Caco-2 (cell line): ENCODE measurements around the gene BTBD17. TPM values are rescaled to one million over a fixed set of nuclear protein-coding genes. Genes with fewer than 3 reads are reported as not detected.
A peak's percentile ranks its signal among the peaks of the same experiment; 100 is the strongest.

ENCODE experiments used
- Bru-seq: library from RNA; stranded (reverse); fragments of 400-500 nt; gene quantifications from one replicate; lab custom pipeline; 2021; lab: Mats Ljungman, UMichigan
- BruChase-seq, 2 experiments: library from RNA; stranded (reverse); fragments of 400-500 nt; gene quantifications; one replicate each; lab custom pipeline; 2021; lab: Mats Ljungman, UMichigan
- BruUV-seq: library from RNA; stranded (reverse); fragments of 400-500 nt; replicated peaks from 2 replicates; lab custom pipeline; 2021; lab: Mats Ljungman, UMichigan
- CTCF ChIA-PET: fragments of 300-600 bp; sonication (Branson Sonifier 250); formaldehyde crosslinking; loops from one replicate; lab custom pipeline; 2022; ENCODE audit warnings: antibody characterized with exemption; lab: Charles Lee
- POLR2A ChIA-PET: fragments of 300-600 bp; sonication (Branson Sonifier 250); formaldehyde crosslinking; loops from one replicate; lab custom pipeline; 2022; ENCODE audit warnings: antibody characterized with exemption; lab: Charles Lee
- DNase-seq, 2 experiments: peaks; one replicate each; pipeline versions ENCODE4 v3.0.0 to v3.0.0-alpha.2; 2020 to 2022
- H3K27me3 ChIP-seq: replicated peaks from 2 replicates; pipeline ENCODE4 v1.6.0; 2011; ENCODE audit warnings: low read length; ENCODE audit not compliant: control insufficient read depth, insufficient read depth
- H3K36me3 ChIP-seq: 2 replicates; pipeline ENCODE4 v1.5.1; 2011; ENCODE audit warnings: low read length; ENCODE audit not compliant: control insufficient read depth, insufficient read depth
- H3K4me1 ChIP-seq: fragments of 250-450 bp; sonication (Bioruptor Pico); 2 replicates; pipeline ENCODE4 v1.5.1; 2020; ENCODE audit warnings: mild to moderate bottlenecking
- H3K4me3 ChIP-seq: 2 replicates; pipeline ENCODE4 v1.5.1; 2011; ENCODE audit warnings: low read depth, mild to moderate bottlenecking, control low read depth, low read length
- H3K9me3 ChIP-seq: fragments of 250-450 bp; sonication (Bioruptor Pico); 2 replicates; pipeline ENCODE4 v1.5.1; 2020; ENCODE audit warnings: mild to moderate bottlenecking, moderate library complexity
- H3K27ac Mint-ChIP-seq: one replicate; pipeline ENCODE4 v1.8.0; 2022; ENCODE audit warnings: mixed read lengths; ENCODE audit not compliant: unreplicated experiment
- H3K27me3 Mint-ChIP-seq: one replicate; pipeline ENCODE4 v1.8.0; 2022; ENCODE audit warnings: mixed read lengths; ENCODE audit not compliant: insufficient read depth, unreplicated experiment
- H3K36me3 Mint-ChIP-seq: one replicate; pipeline ENCODE4 v1.8.0; 2022; ENCODE audit warnings: mild to moderate bottlenecking, mixed read lengths; ENCODE audit not compliant: insufficient read depth, unreplicated experiment
- H3K4me1 Mint-ChIP-seq: one replicate; pipeline ENCODE4 v1.8.0; 2022; ENCODE audit warnings: low read depth, mixed read lengths; ENCODE audit not compliant: unreplicated experiment
- H3K4me3 Mint-ChIP-seq: one replicate; pipeline ENCODE4 v1.8.0; 2022; ENCODE audit warnings: mild to moderate bottlenecking, moderate library complexity, mixed read lengths; ENCODE audit not compliant: unreplicated experiment
- H3K9me3 Mint-ChIP-seq: one replicate; pipeline ENCODE4 v1.8.0; 2022; ENCODE audit warnings: mixed read lengths; ENCODE audit not compliant: unreplicated experiment
- CTCF ChIP-seq, 2 experiments: fragments of 200-600 bp in 1 of 2; IDR thresholded peaks; 1 replicate in 1 of 2; 2 replicates in 1 of 2; pipeline versions ENCODE4 v1.5.1 to v1.8.0; 2011 to 2022; ENCODE audit warnings: antibody characterized with exemption in 1 of 2, control low read depth in 1 of 2, inconsistent platforms in 1 of 2, low read depth in 1 of 2, low read length in 1 of 2, mild to moderate bottlenecking in 1 of 2, moderate library complexity in 1 of 2; ENCODE audit not compliant: insufficient read depth in 1 of 2, severe bottlenecking in 1 of 2, unreplicated experiment in 1 of 2
- intact Hi-C: fragments of 100-400 bp; cut with micrococcal nuclease; formaldehyde crosslinking; loops from one replicate; pipeline ENCODE4 v1.10.0; 2022; ENCODE audit not compliant: unreplicated experiment
- long read RNA-seq: library from polyadenylated mRNA; stranded (forward); transcript quantifications from one replicate; pipeline ENCODE4 v2.0.0, GENCODE V29; 2022
- total RNA-seq: library from RNA; stranded (reverse); gene quantifications from 2 replicates; pipeline ENCODE4 v1.2.3, GENCODE V29; 2022

The BTBD17 gene
- total RNA-seq (not detected in 2 replicates), Bru-seq, nascent RNA (not detected), BruChase-seq, experiment 1, labeled RNA remaining after a 2-hour chase (not detected), BruChase-seq, experiment 2, labeled RNA remaining after a 6-hour chase (not detected)
- long read RNA-seq = 0 reads

- peak in 1 of 2 experiments; percentile 79 for DNase-seq
- no peaks in the 10 kb centered on the region for H3K4me1 Mint-ChIP-seq
- Histone ChIP-seq H3K36me3 (no peaks in the 10 kb centered on the region), H3K4me3 (no peak within 1 kb of the TSS), H3K4me1 (no peaks in the 10 kb centered on the region), H3K9me3 (no peaks in the 10 kb centered on the region), H3K27me3 (no peaks in the 10 kb centered on the region; the same call in 1 of the 2 replicates)
- intact Hi-C loops = loop anchor here (1.0 to 10.0 kb wide), 2 partner anchors 60 to 147 kb away; partner anchors contain the start of gene TTYH2
- peak; percentile 77 to 78 for TF ChIP-seq CTCF (IDR thresholded peaks at IDR 0.05; ENCODE audit: insufficient read depth in 1 of 2, low read depth in 1 of 2, low read length in 1 of 2, severe bottlenecking in 1 of 2, unreplicated experiment in 1 of 2)
- no peak within 1 kb of the TSS for H3K4me3 Mint-ChIP-seq
- ChIA-PET POLR2A (no interaction called here), CTCF (interaction anchor here (0.6 to 1.9 kb wide), 5 partner anchors 12 to 329 kb away, joined by 3 to 11 read pairs (median 5); no protein-coding TSS in a partner anchor)
- H3K27me3 Mint-ChIP-seq = peaks cover 6% of the 10 kb centered on the region
- no peaks in the 10 kb centered on the region for H3K9me3 Mint-ChIP-seq
- BruUV-seq = no TSS peak
- no peaks in the 10 kb centered on the region for H3K36me3 Mint-ChIP-seq
- H3K27ac Mint-ChIP-seq = no peak within 1 kb of the TSS
Measured at GRCh38 chr17:74361230-74362068, at the start of gene BTBD17. TSS of gene BTBD17 (minus strand) at chr17:74361868. CDS start at chr17:74361819, 49 bp downstream.

- Histone ChIP-seq H3K36me3 (no peaks in the 10 kb centered on the region), H3K4me1 (peaks cover 9% of the 10 kb centered on the region; the same call in 1 of the 2 replicates), H3K9me3 (no peaks in the 10 kb centered on the region), H3K4me3 (no peak overlapping the region), H3K27me3 (no peaks in the 10 kb centered on the region)
- Mint-ChIP-seq H3K9me3 (no peaks in the 10 kb centered on the region), H3K4me3 (no peak overlapping the region), H3K36me3 (no peaks in the 10 kb centered on the region), H3K27ac (no peak overlapping the region), H3K4me1 (peaks cover 13% of the 10 kb centered on the region), H3K27me3 (no peaks in the 10 kb centered on the region)
- BruUV-seq = no TSS peak
- no peak for DNase-seq
- intact Hi-C loops = no loop called here
- TF ChIP-seq CTCF (IDR thresholded peaks at IDR 0.05; ENCODE audit: insufficient read depth in 1 of 2, low read depth in 1 of 2, low read length in 1 of 2, severe bottlenecking in 1 of 2, unreplicated experiment in 1 of 2) = no peak
- POLR2A ChIA-PET = interaction anchor here (0.6 kb wide), 1 partner anchor 21 kb away, joined by 3 read pairs; no protein-coding TSS in a partner anchor
- CTCF ChIA-PET = interaction anchor here (1.2 to 3.5 kb wide), 3 partner anchors 30 to 44 kb away, joined by 4 to 26 read pairs (median 5); no protein-coding TSS in a partner anchor
Measured at GRCh38 chr17:74410001-74410443, 48.4 kb upstream of the BTBD17 start.

- no peak overlapping the region for H3K27ac Mint-ChIP-seq
- ChIA-PET POLR2A (no interaction called here), CTCF (interaction anchor here (1.0 to 3.5 kb wide), 3 partner anchors 30 to 49 kb away, joined by 8 to 26 read pairs (median 12); no protein-coding TSS in a partner anchor)
- no peaks in the 10 kb centered on the region for H3K9me3 Mint-ChIP-seq
- no peaks in the 10 kb centered on the region for H3K36me3 Mint-ChIP-seq
- H3K4me3 ChIP-seq = no peak overlapping the region
- H3K9me3 ChIP-seq = no peaks in the 10 kb centered on the region
- H3K27me3 ChIP-seq = no peaks in the 10 kb centered on the region
- no peak for TF ChIP-seq CTCF (IDR thresholded peaks at IDR 0.05; ENCODE audit: insufficient read depth in 1 of 2, low read depth in 1 of 2, low read length in 1 of 2, severe bottlenecking in 1 of 2, unreplicated experiment in 1 of 2)
- no peaks in the 10 kb centered on the region for H3K27me3 Mint-ChIP-seq
- BruUV-seq = no TSS peak
- DNase-seq = no peak
- peaks cover 5% of the 10 kb centered on the region; the same call in 1 of the 2 replicates for H3K4me1 ChIP-seq
- intact Hi-C loops = loop anchor here (1.0 to 2.0 kb wide), 2 partner anchors 22 to 48 kb away; no protein-coding TSS in a partner anchor
- peaks cover 6% of the 10 kb centered on the region for H3K4me1 Mint-ChIP-seq
- no peaks in the 10 kb centered on the region for H3K36me3 ChIP-seq
- no peak overlapping the region for H3K4me3 Mint-ChIP-seq
Measured at GRCh38 chr17:74408815-74409214, 47.1 kb upstream of the BTBD17 start.
